Stimulated activated CD8-positive, alpha-beta memory T cell treated with anti-CD3 and anti-CD28 coated beads, Interleukin-15, amount 100 ng/mL, for 48 hours (primary cell): ENCODE data around the gene MTFMT.
A peak's percentile ranks its signal among the peaks of the same experiment; 100 is the strongest.
"Not testable (repeated sequence)": the region's sequence is repeated elsewhere in the genome, so short reads cannot be mapped to it uniquely, and the experiment has no call there.

ENCODE experiments used
- DNase-seq, 2 donors: peaks; one replicate each; pipeline ENCODE4 v3.0.0-alpha.2; 2020; ENCODE audit warnings: low read depth in 2 of 2

MTFMT gene

GRCh38 chr15:65038836-65039235, 9.4 kb upstream of the MTFMT start:
- no peak for DNase-seq

GRCh38 chr15:65038428-65038827, 9.0 kb upstream of the MTFMT start:
- DNase-seq: no peak

- DNase-seq: no peak
Observed at GRCh38 chr15:65037309-65037708, 7.9 kb upstream of the MTFMT start.

GRCh38 chr15:65034719-65035118, 5.3 kb upstream of the MTFMT start:
- no peak for DNase-seq

GRCh38 chr15:65033659-65034269, 4.3 kb upstream of the MTFMT start:
- no peak for DNase-seq

GRCh38 chr15:65032801-65033537, 3.5 kb upstream of the MTFMT start:
- peak in 1 of 2 donors; percentile 11 for DNase-seq

GRCh38 chr15:65029736-65030208, 333 bp upstream of the MTFMT start:
- no peak for DNase-seq

GRCh38 chr15:65028338-65028737, 1.1 kb downstream of the MTFMT start:
- DNase-seq: no peak

- no peak for DNase-seq
Observed at GRCh38 chr15:65027593-65027992, 1.8 kb downstream of the MTFMT start.

- DNase-seq: no peak
Observed at GRCh38 chr15:65026756-65027155, 2.7 kb downstream of the MTFMT start.

GRCh38 chr15:65021488-65021887, 8.0 kb downstream of the MTFMT start:
- no peak for DNase-seq

- DNase-seq: no peak
Observed at GRCh38 chr15:65020419-65020818, 9.0 kb downstream of the MTFMT start.

GRCh38 chr15:65011198-65011597, 18.2 kb downstream of the MTFMT start:
- DNase-seq: not testable (repeated sequence)

GRCh38 chr15:65008983-65009382, 20.5 kb downstream of the MTFMT start:
- no peak for DNase-seq

GRCh38 chr15:65006876-65007275, 22.6 kb downstream of the MTFMT start:
- no peak for DNase-seq

GRCh38 chr15:65004993-65005392, 24.4 kb downstream of the MTFMT start:
- no peak for DNase-seq

GRCh38 chr15:64997745-64998375, 31.6 kb downstream of the MTFMT start:
- no peak for DNase-seq

- DNase-seq: no peak
Observed at GRCh38 chr15:64997066-64997465, 32.4 kb downstream of the MTFMT start.

GRCh38 chr15:64993290-64993689, 36.1 kb downstream of the MTFMT start:
- DNase-seq: no peak

- no peak for DNase-seq
Observed at GRCh38 chr15:64991536-64992135, 37.8 kb downstream of the MTFMT start.

- DNase-seq: no peak
Observed at GRCh38 chr15:64990168-64990470, 39.3 kb downstream of the MTFMT start.

GRCh38 chr15:64989416-64990167, 39.8 kb downstream of the MTFMT start, which contains the start of gene SPG21:
Gene SPG21 (minus strand): TSS chr15:64989914. CDS start chr15:64983569, 6,345 bp downstream.
- DNase-seq: peak; percentile 87 to 90
